DND-41 (cell line): ENCODE data around the gene ZNF714.

ENCODE experiments used
- ATAC-seq: fragments of 200-7000 bp; cut with Tn5 transposase; 3 replicates; pipeline ENCODE4 v1.9.1; 2021; ENCODE audit warnings: low read depth; ENCODE audit not compliant: insufficient read depth
- DNase-seq: peaks from one replicate; pipeline ENCODE4 v3.0.0-alpha.2; 2020
- H2AFZ ChIP-seq: 2 replicates; pipeline ENCODE4 v1.6.0; 2012; ENCODE audit warnings: low read depth, low read length
- H3K27ac ChIP-seq: 2 replicates; pipeline ENCODE4 v1.5.1; 2012; ENCODE audit warnings: low read length, inconsistent platforms
- H3K27me3 ChIP-seq: fragments of 200-600 bp; sonication (generic); 2 replicates; pipeline ENCODE4 v1.6.0; 2012; ENCODE audit warnings: low read length, mild to moderate bottlenecking, inconsistent platforms; ENCODE audit not compliant: insufficient read depth, poor library complexity
- H3K36me3 ChIP-seq: 2 replicates; pipeline ENCODE4 v1.5.1; 2012; ENCODE audit warnings: low read length, inconsistent platforms; ENCODE audit not compliant: insufficient read depth
- H3K4me1 ChIP-seq: 2 replicates; pipeline ENCODE4 v1.5.1; 2012; ENCODE audit warnings: mild to moderate bottlenecking, low read length; ENCODE audit not compliant: insufficient read depth
- H3K4me2 ChIP-seq: 2 replicates; pipeline ENCODE4 v1.6.0; 2012; ENCODE audit warnings: mild to moderate bottlenecking, moderate library complexity, low read length, inconsistent platforms; ENCODE audit not compliant: insufficient read depth
- H3K4me3 ChIP-seq, 2 experiments: fragments of 200-600 bp in 1 of 2; shearing (Covaris generic) in 1 of 2; 2 replicates each; pipeline ENCODE4 v1.5.1; 2012 to 2016; ENCODE audit warnings: inconsistent platforms in 2 of 2, low read length in 2 of 2, mild to moderate bottlenecking in 2 of 2, low read depth in 1 of 2, moderate library complexity in 1 of 2
- H3K79me2 ChIP-seq: 2 replicates; pipeline ENCODE4 v1.6.0; 2012; ENCODE audit warnings: low read length, inconsistent platforms; ENCODE audit not compliant: insufficient read depth
- H3K9ac ChIP-seq: 2 replicates; pipeline ENCODE4 v1.6.0; 2012; ENCODE audit warnings: low read depth, mild to moderate bottlenecking, inconsistent platforms, low read length, moderate library complexity
- H3K9me3 ChIP-seq: 2 replicates; pipeline ENCODE4 v1.5.1; 2012; ENCODE audit warnings: low read length, moderate library complexity, mild to moderate bottlenecking, inconsistent platforms; ENCODE audit not compliant: insufficient read depth, severe bottlenecking
- H4K20me1 ChIP-seq: 2 replicates; pipeline ENCODE4 v1.6.0; 2012; ENCODE audit warnings: low read length; ENCODE audit not compliant: insufficient read depth
- CTCF ChIP-seq: IDR thresholded peaks from 2 replicates; pipeline ENCODE4 v1.5.1; 2012; ENCODE audit warnings: borderline replicate concordance, low read length, moderate library complexity, mild to moderate bottlenecking; ENCODE audit not compliant: poor library complexity, severe bottlenecking; ENCODE audit errors: extremely low read depth
- EZH2 ChIP-seq: IDR thresholded peaks from 3 replicates; pipeline ENCODE4 v1.6.1; 2012; ENCODE audit warnings: borderline replicate concordance, low read depth, mild to moderate bottlenecking, moderate library complexity, low read length, inconsistent platforms; ENCODE audit not compliant: severe bottlenecking

The ZNF714 gene

GRCh38 chr19:21141787-21142464 lies 59.9 kb downstream of the ZNF714 start, which contains the start of gene ZNF431:
ZNF431 (plus strand) TSS chr19:21142040; CDS start chr19:21142184, 144 bp downstream.
- Histone ChIP-seq H3K36me3 (peaks cover 41% of the 10 kb centered on the region), H3K27ac (peak within 1 kb of the TSS; percentile 96), H2AFZ (peak within 1 kb of the TSS; percentile 97), H3K4me3 (peak within 1 kb of the TSS; percentile 86 to 95), H3K79me2 (peaks cover 47% of the 10 kb centered on the region), H3K4me1 (peaks cover 21% of the 10 kb centered on the region), H4K20me1 (no peaks in the 10 kb centered on the region), H3K9me3 (peaks cover 36% of the 10 kb centered on the region), H3K27me3 (no peaks in the 10 kb centered on the region), H3K4me2 (peak within 1 kb of the TSS; percentile 69), H3K9ac (peak within 1 kb of the TSS; percentile 90)
- no peak for TF ChIP-seq EZH2
- no peak for TF ChIP-seq CTCF
- DNase-seq (peak; percentile 95), ATAC-seq (peak; percentile 99)

GRCh38 chr19:21143428-21143827 lies 61.4 kb downstream of the ZNF714 start:
- peaks cover 43% of the 10 kb centered on the region for H3K9me3 ChIP-seq
- peak overlapping the region in 1 of 2 experiments; percentile 95; a peak in 2 of 4 replicates for H3K4me3 ChIP-seq
- H3K4me1 ChIP-seq, result peaks cover 21% of the 10 kb centered on the region
- no peaks in the 10 kb centered on the region for H4K20me1 ChIP-seq
- H3K79me2 ChIP-seq, result peaks cover 61% of the 10 kb centered on the region
- DNase-seq (no peak), ATAC-seq (no peak)
- no peak overlapping the region for H2AFZ ChIP-seq
- no peak overlapping the region for H3K9ac ChIP-seq
- H3K27ac ChIP-seq, result no peak overlapping the region
- no peaks in the 10 kb centered on the region for H3K27me3 ChIP-seq
- TF ChIP-seq CTCF (no peak), EZH2 (no peak)
- H3K36me3 ChIP-seq, result peaks cover 56% of the 10 kb centered on the region
- H3K4me2 ChIP-seq, result peak overlapping the region; percentile 69

GRCh38 chr19:21143854-21144253 lies 61.9 kb downstream of the ZNF714 start:
- Histone ChIP-seq H3K36me3 (peaks cover 60% of the 10 kb centered on the region), H3K27ac (no peak overlapping the region), H3K9me3 (peaks cover 47% of the 10 kb centered on the region), H3K79me2 (peaks cover 63% of the 10 kb centered on the region), H3K9ac (no peak overlapping the region), H3K27me3 (no peaks in the 10 kb centered on the region), H2AFZ (no peak overlapping the region), H3K4me2 (peak overlapping the region; percentile 69; the same call in 1 of the 2 replicates), H3K4me1 (peaks cover 21% of the 10 kb centered on the region), H3K4me3 (peak overlapping the region in 1 of 2 experiments; percentile 95; a peak in 1 of 4 replicates), H4K20me1 (no peaks in the 10 kb centered on the region)
- DNase-seq (no peak), ATAC-seq (no peak)
- TF ChIP-seq EZH2 (no peak), CTCF (no peak)
